GM19452 (cell line): ENCODE data around the gene BMPER.

Source experiments
- ATAC-seq: cut with Tn5 transposase; IDR thresholded peaks from one replicate; pipeline ENCODE4 v1.9.1; 2021; ENCODE audit not compliant: unreplicated experiment

Gene BMPER

GRCh38 chr7:34086981-34087380, 181.6 kb downstream of the BMPER start:
- ATAC-seq = no peak

GRCh38 chr7:34087892-34088891, 182.9 kb downstream of the BMPER start:
- ATAC-seq = no peak

GRCh38 chr7:34090816-34091215, 185.5 kb downstream of the BMPER start:
- ATAC-seq = no peak

- ATAC-seq = no peak
These were observed 186.1 kb downstream of the BMPER start for GRCh38 chr7:34091321-34091917.

GRCh38 chr7:34093276-34093675, 187.9 kb downstream of the BMPER start:
- ATAC-seq = no peak

GRCh38 chr7:34096198-34096651, 190.9 kb downstream of the BMPER start:
- no peak for ATAC-seq

- ATAC-seq = no peak
These were observed 191.4 kb downstream of the BMPER start for GRCh38 chr7:34096777-34097176.

GRCh38 chr7:34100661-34101060, 195.3 kb downstream of the BMPER start:
- ATAC-seq = no peak

- no peak for ATAC-seq
These were observed 198.8 kb downstream of the BMPER start for GRCh38 chr7:34104115-34104514.

GRCh38 chr7:34104992-34105391, 199.7 kb downstream of the BMPER start:
- ATAC-seq = no peak

- no peak for ATAC-seq
These were observed 201.9 kb downstream of the BMPER start for GRCh38 chr7:34107276-34107675.

GRCh38 chr7:34108165-34108564, 202.8 kb downstream of the BMPER start:
- ATAC-seq = no peak

GRCh38 chr7:34109936-34110780, 204.8 kb downstream of the BMPER start:
- ATAC-seq = no peak

- ATAC-seq = no peak
These were observed 205.7 kb downstream of the BMPER start for GRCh38 chr7:34111031-34111430.

GRCh38 chr7:34115503-34115902, 210.2 kb downstream of the BMPER start:
- no peak for ATAC-seq

GRCh38 chr7:34117573-34117972, 212.2 kb downstream of the BMPER start:
- no peak for ATAC-seq

GRCh38 chr7:34121366-34121765, 216.0 kb downstream of the BMPER start:
- no peak for ATAC-seq

GRCh38 chr7:34123316-34123715, 218.0 kb downstream of the BMPER start:
- no peak for ATAC-seq

GRCh38 chr7:34124765-34125164, 219.4 kb downstream of the BMPER start:
- no peak for ATAC-seq

- no peak for ATAC-seq
These were observed 223.4 kb downstream of the BMPER start for GRCh38 chr7:34128762-34129161.
